ENCODE measurements around the gene FAM89A. TPM values are rescaled to one million over a fixed set of nuclear protein-coding genes. Genes with fewer than 3 reads are reported as not detected.
"Not testable (repeated sequence)": the region's sequence is repeated elsewhere in the genome, so short reads cannot be mapped to it uniquely, and the experiment has no call there.

The FAM89A gene
- total and polyA plus RNA-seq, 2 experiments from 2014 or later = 53.5 to 55.1 TPM

GRCh38 chr1:231053493-231054162, 13.6 kb upstream of the FAM89A start:
- no peak overlapping the region for H2AFZ ChIP-seq
- H3K4me1 ChIP-seq (ENCODE audit: insufficient read depth) = no peaks in the 10 kb centered on the region
- no peaks in the 10 kb centered on the region for H3K9me2 ChIP-seq (replicated peaks; ENCODE audit: insufficient read depth)
- DNase-seq (ENCODE audit: low spot score) = peak; percentile 50
- H4K20me1 ChIP-seq (ENCODE audit: insufficient read depth, poor library complexity, severe bottlenecking) = no peaks in the 10 kb centered on the region
- TF ChIP-seq EZH2 (IDR thresholded peaks at IDR 0.05; ENCODE audit: borderline replicate concordance) = no peak
- no peak for TF ChIP-seq CTCF (IDR thresholded peaks at IDR 0.05; ENCODE audit: poor library complexity)
- 40% methylated on average over 7 of the region's 7 CpGs for WGBS (ENCODE audit: low lambda C conversion rate, missing lambda C conversion rate)
- no peaks in the 10 kb centered on the region for H3K27me3 ChIP-seq
- peak overlapping the region; percentile 11 for H3K27ac ChIP-seq
- peak overlapping the region; percentile 41 for H3K4me2 ChIP-seq
- H3K4me3 ChIP-seq = no peak overlapping the region
- no peaks in the 10 kb centered on the region for H3K36me3 ChIP-seq (replicated peaks; ENCODE audit: insufficient read depth, low read depth)
- H3K9me3 ChIP-seq (ENCODE audit: low read depth) = no peaks in the 10 kb centered on the region
- no peaks in the 10 kb centered on the region for H3K79me2 ChIP-seq

- no peak for DNase-seq (ENCODE audit: low spot score)
- Histone ChIP-seq H3K4me1 (ENCODE audit: insufficient read depth) (no peaks in the 10 kb centered on the region), H3K27me3 (peaks cover 2% of the 10 kb centered on the region), H3K4me2 (no peak overlapping the region), H3K9me2 (replicated peaks; ENCODE audit: insufficient read depth) (no peaks in the 10 kb centered on the region), H3K4me3 (no peak overlapping the region), H4K20me1 (ENCODE audit: insufficient read depth, poor library complexity, severe bottlenecking) (no peaks in the 10 kb centered on the region), H3K27ac (no peak overlapping the region), H3K9me3 (ENCODE audit: low read depth) (no peaks in the 10 kb centered on the region), H3K36me3 (replicated peaks; ENCODE audit: insufficient read depth, low read depth) (no peaks in the 10 kb centered on the region), H3K79me2 (no peaks in the 10 kb centered on the region), H2AFZ (no peak overlapping the region)
- WGBS (ENCODE audit: low lambda C conversion rate, missing lambda C conversion rate) = 96% methylated on average over 8 of the region's 8 CpGs
- TF ChIP-seq EZH2phosphoT487 (IDR thresholded peaks at IDR 0.05; ENCODE audit: low read depth, severe bottlenecking, unreplicated experiment) (no peak), EZH2 (IDR thresholded peaks at IDR 0.05; ENCODE audit: borderline replicate concordance) (no peak), CTCF (IDR thresholded peaks at IDR 0.05; ENCODE audit: poor library complexity) (no peak)
Measured at GRCh38 chr1:231052777-231053176, 12.7 kb upstream of the FAM89A start.

GRCh38 chr1:231050932-231051331, 10.9 kb upstream of the FAM89A start:
- H3K79me2 ChIP-seq = not testable (repeated sequence)

DNA sequence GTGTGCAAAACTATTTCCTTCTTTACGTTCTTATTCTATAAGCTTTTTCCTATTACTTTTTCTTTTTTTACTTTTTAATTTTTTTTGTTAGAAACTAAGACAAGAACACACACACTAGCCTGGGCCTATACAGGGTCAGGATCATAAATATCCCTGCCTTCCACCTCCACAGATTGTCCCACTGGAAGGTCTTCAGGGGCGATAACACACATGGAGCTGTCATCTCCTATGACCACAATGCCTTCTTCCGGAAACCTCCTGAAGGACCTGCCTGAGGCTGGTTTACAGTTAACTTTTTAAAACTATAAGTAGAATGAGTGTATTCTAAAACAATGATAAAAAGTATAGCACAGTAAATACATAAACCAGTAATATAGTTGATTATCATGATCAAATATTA, 10.3 kb upstream of the FAM89A start:
- Histone ChIP-seq H4K20me1 (ENCODE audit: insufficient read depth, poor library complexity, severe bottlenecking) (no peaks in the 10 kb centered on the region), H3K79me2 (no peaks in the 10 kb centered on the region), H3K27ac (no peak overlapping the region), H3K9me3 (ENCODE audit: low read depth) (no peaks in the 10 kb centered on the region), H3K27me3 (peaks cover 12% of the 10 kb centered on the region), H3K4me3 (no peak overlapping the region), H3K4me2 (no peak overlapping the region), H3K9me2 (replicated peaks; ENCODE audit: insufficient read depth) (no peaks in the 10 kb centered on the region), H2AFZ (no peak overlapping the region), H3K36me3 (replicated peaks; ENCODE audit: insufficient read depth, low read depth) (no peaks in the 10 kb centered on the region), H3K4me1 (ENCODE audit: insufficient read depth) (no peaks in the 10 kb centered on the region)
- no peak for TF ChIP-seq CTCF (IDR thresholded peaks at IDR 0.05; ENCODE audit: poor library complexity)
- TF ChIP-seq EZH2 (IDR thresholded peaks at IDR 0.05; ENCODE audit: borderline replicate concordance) = no peak
- no peak for TF ChIP-seq EZH2phosphoT487 (IDR thresholded peaks at IDR 0.05; ENCODE audit: low read depth, severe bottlenecking, unreplicated experiment)
- 97% methylated on average over 3 of the region's 3 CpGs for WGBS (ENCODE audit: low lambda C conversion rate, missing lambda C conversion rate)
- DNase-seq (ENCODE audit: low spot score) = no peak

More at GRCh38 chr1:231050932-231051331, 10.9 kb upstream of the FAM89A start:
- not testable (repeated sequence) for H3K27ac ChIP-seq; H3K4me2 ChIP-seq; H3K36me3 ChIP-seq (replicated peaks; ENCODE audit: insufficient read depth, low read depth); DNase-seq (ENCODE audit: low spot score); H3K9me3 ChIP-seq (ENCODE audit: low read depth); H2AFZ ChIP-seq; H3K9me2 ChIP-seq (replicated peaks; ENCODE audit: insufficient read depth); H3K4me1 ChIP-seq (ENCODE audit: insufficient read depth); H4K20me1 ChIP-seq (ENCODE audit: insufficient read depth, poor library complexity, severe bottlenecking); H3K4me3 ChIP-seq
- peaks cover 12% of the 10 kb centered on the region for H3K27me3 ChIP-seq
- 88% methylated on average over 9 of the region's 9 CpGs for WGBS (ENCODE audit: low lambda C conversion rate, missing lambda C conversion rate)

All from hepatocyte (in vitro differentiated cells).